ENCODE measurements around the gene SLC17A9.
"Not testable (repeated sequence)": the region's sequence is repeated elsewhere in the genome, so short reads cannot be mapped to it uniquely, and the experiment has no call there.

SLC17A9 gene

GRCh38 chr20:62957136-62958117, 4.9 kb downstream of the SLC17A9 start:
- DNase-seq: no peak

- DNase-seq: no peak
Measured at GRCh38 chr20:62958388-62959100, 6.0 kb downstream of the SLC17A9 start.

GRCh38 chr20:62959101-62959971, 6.8 kb downstream of the SLC17A9 start:
- DNase-seq: no peak

- DNase-seq: no peak
Measured at GRCh38 chr20:62959998-62960436, 7.5 kb downstream of the SLC17A9 start.

- not testable (repeated sequence) for DNase-seq
Measured at GRCh38 chr20:62960446-62961309, 8.2 kb downstream of the SLC17A9 start.

- no peak for DNase-seq
Measured at GRCh38 chr20:62961310-62961783, 8.8 kb downstream of the SLC17A9 start.

- no peak for DNase-seq
Measured at GRCh38 chr20:62961799-62962198, 9.3 kb downstream of the SLC17A9 start.

- DNase-seq: no peak
Measured at GRCh38 chr20:62962221-62962879, 9.8 kb downstream of the SLC17A9 start.

GRCh38 chr20:62962891-62963613, 10.5 kb downstream of the SLC17A9 start:
- no peak for DNase-seq

- DNase-seq: no peak
Measured at GRCh38 chr20:62963614-62964397, 11.3 kb downstream of the SLC17A9 start.

- DNase-seq: no peak
Measured at GRCh38 chr20:62964700-62965099, 12.2 kb downstream of the SLC17A9 start.

GRCh38 chr20:62965363-62965771, 12.9 kb downstream of the SLC17A9 start:
- DNase-seq: no peak

- no peak for DNase-seq
Measured at GRCh38 chr20:62966212-62967148, 14.0 kb downstream of the SLC17A9 start.

GRCh38 chr20:62967149-62967501, 14.6 kb downstream of the SLC17A9 start:
- no peak for DNase-seq

GRCh38 chr20:62967628-62968351, 15.3 kb downstream of the SLC17A9 start:
- DNase-seq: no peak

GRCh38 chr20:62968378-62969178, 16.1 kb downstream of the SLC17A9 start:
- DNase-seq: no peak
